Suprapubic skin (tissue), 3 donors: ENCODE measurements around the gene LRP1B.

Experiments
- CTCF ChIP-seq, 2 donors: fragments of 200-600 bp in 1 of 2; fragments of 450-650 bp in 1 of 2; sonication (generic) in 1 of 2; IDR thresholded peaks; one replicate each; pipeline ENCODE4 v1.5.1; 2016 to 2019; ENCODE audit warnings: antibody characterized with exemption in 2 of 2, mild to moderate bottlenecking in 1 of 2, moderate library complexity in 1 of 2
- EP300 ChIP-seq: sonication (generic); formaldehyde crosslinking; IDR thresholded peaks from one replicate; pipeline ENCODE4 v1.6.1; 2017; ENCODE audit warnings: antibody characterized with exemption

GRCh38 chr2:141524777-141525176, 606.0 kb downstream of the LRP1B start:
- TF ChIP-seq CTCF (IDR thresholded peaks at IDR 0.05) = no peak
- TF ChIP-seq EP300 = no peak
